BLaER1 treated with 17β-estradiol and CSF1 and Interleukin-3, amounts not matched to agents 10 nM and 100 nM (cell line): ENCODE data around the gene GP1BB.
A peak's percentile ranks its signal among the peaks of the same experiment; 100 is the strongest.

Experiments
- H3K27ac ChIP-seq, 11 experiments: shearing (Covaris generic); formaldehyde crosslinking; 2 replicates each; pipeline ENCODE4 v1.8.1; 2022
- H3K27me3 ChIP-seq, 11 experiments: shearing (Covaris generic); formaldehyde crosslinking; 2 replicates each; pipeline ENCODE4 v1.8.1; 2022
- H3K36me3 ChIP-seq, 11 experiments: shearing (Covaris generic); formaldehyde crosslinking; 2 replicates each; pipeline ENCODE4 v1.8.1; 2022
- H3K4me1 ChIP-seq, 10 experiments: shearing (Covaris generic); formaldehyde crosslinking; 2 replicates each; pipeline ENCODE4 v1.8.1; 2022
- H3K4me2 ChIP-seq, 11 experiments: shearing (Covaris generic); formaldehyde crosslinking; 2 replicates each; pipeline ENCODE4 v1.8.1; 2022
- H3K4me3 ChIP-seq, 10 experiments: shearing (Covaris generic); formaldehyde crosslinking; 2 replicates each; pipeline ENCODE4 v1.8.1; 2022
- H3K9ac ChIP-seq, 11 experiments: shearing (Covaris generic); formaldehyde crosslinking; 2 replicates each; pipeline ENCODE4 v1.8.1; 2022
- H3K9me3 ChIP-seq, 11 experiments: shearing (Covaris generic); formaldehyde crosslinking; replicated peaks in 1 of 11; 2 replicates each; pipeline ENCODE4 v1.8.1; 2022
- H4K20me1 ChIP-seq, 11 experiments: shearing (Covaris generic); formaldehyde crosslinking; 2 replicates each; pipeline ENCODE4 v1.8.1; 2022
- Cebpa-rat ChIP-seq, 11 experiments: shearing (Covaris generic); IDR thresholded peaks; 2 replicates each; pipeline ENCODE4 v1.8.1; 2022

Gene GP1BB

GRCh38 chr22:19746726-19747125 is 23.4 kb downstream of the GP1BB start:
- Histone ChIP-seq H3K4me1 (peaks cover 7 to 30% (median 20%) of the 10 kb centered on the region in 10 experiments; a peak in 18 of 20 replicates), H3K9me3 (no peaks in the 10 kb centered on the region), H3K9ac (no peak overlapping the region), H3K27ac (no peak overlapping the region), H3K4me3 (no peak overlapping the region), H3K27me3 (peaks cover 11 to 38% (median 27%) of the 10 kb centered on the region in 11 experiments; a peak in 20 of 22 replicates), H3K36me3 (no peaks in the 10 kb centered on the region), H3K4me2 (peak overlapping the region in 10 of 11 experiments; percentile 23 to 59 (median 44); a peak in 8 of 22 replicates), H4K20me1 (peaks cover 0 to 36% (median 0%) of the 10 kb centered on the region in 11 experiments; a peak in 4 of 22 replicates)
- no peak for TF ChIP-seq Cebpa-rat (IDR thresholded peaks at IDR 0.05)

- H3K27ac ChIP-seq: no peak overlapping the region
- no peaks in the 10 kb centered on the region for H3K9me3 ChIP-seq
- H3K4me2 ChIP-seq: no peak overlapping the region
- H4K20me1 ChIP-seq: peaks cover 0 to 42% (median 0%) of the 10 kb centered on the region in 11 experiments; a peak in 6 of 22 replicates
- H3K4me1 ChIP-seq: peaks cover 7 to 29% (median 18%) of the 10 kb centered on the region in 10 experiments; a peak in 18 of 20 replicates
- no peak overlapping the region for H3K9ac ChIP-seq
- peaks cover 19 to 46% (median 35%) of the 10 kb centered on the region in 11 experiments for H3K27me3 ChIP-seq
- TF ChIP-seq Cebpa-rat (IDR thresholded peaks at IDR 0.05): no peak
- no peak overlapping the region for H3K4me3 ChIP-seq
- no peaks in the 10 kb centered on the region for H3K36me3 ChIP-seq
Measured at GRCh38 chr22:19747551-19747950, 24.2 kb downstream of the GP1BB start.

GRCh38 chr22:19748139-19748538 is 24.8 kb downstream of the GP1BB start:
- no peak overlapping the region for H3K27ac ChIP-seq
- H3K9me3 ChIP-seq: no peaks in the 10 kb centered on the region
- peaks cover 0 to 42% (median 0%) of the 10 kb centered on the region in 11 experiments; a peak in 6 of 22 replicates for H4K20me1 ChIP-seq
- no peaks in the 10 kb centered on the region for H3K36me3 ChIP-seq
- no peak overlapping the region for H3K4me2 ChIP-seq
- H3K27me3 ChIP-seq: peaks cover 25 to 52% (median 41%) of the 10 kb centered on the region in 11 experiments
- no peak for TF ChIP-seq Cebpa-rat (IDR thresholded peaks at IDR 0.05)
- H3K4me1 ChIP-seq: peaks cover 7 to 23% (median 14%) of the 10 kb centered on the region in 10 experiments; a peak in 18 of 20 replicates
- no peak overlapping the region for H3K9ac ChIP-seq
- no peak overlapping the region for H3K4me3 ChIP-seq

GRCh38 chr22:19748991-19749664 is 25.8 kb downstream of the GP1BB start:
- Histone ChIP-seq H3K4me3 (no peak overlapping the region), H3K4me1 (peaks cover 7 to 21% (median 14%) of the 10 kb centered on the region in 10 experiments; a peak in 18 of 20 replicates), H3K9ac (no peak overlapping the region), H3K9me3 (no peaks in the 10 kb centered on the region), H4K20me1 (peaks cover 0 to 49% (median 7%) of the 10 kb centered on the region in 11 experiments; a peak in 9 of 22 replicates), H3K27me3 (peaks cover 35 to 62% (median 51%) of the 10 kb centered on the region in 11 experiments), H3K36me3 (no peaks in the 10 kb centered on the region), H3K27ac (no peak overlapping the region), H3K4me2 (peak overlapping the region in 4 of 11 experiments; percentile 0 to 24 (median 8); a peak in 3 of 22 replicates)
- no peak for TF ChIP-seq Cebpa-rat (IDR thresholded peaks at IDR 0.05)

- Histone ChIP-seq H4K20me1 (peaks cover 0 to 56% (median 14%) of the 10 kb centered on the region in 11 experiments; a peak in 12 of 22 replicates), H3K36me3 (no peaks in the 10 kb centered on the region), H3K4me1 (peaks cover 7 to 21% (median 14%) of the 10 kb centered on the region in 10 experiments; a peak in 18 of 20 replicates), H3K4me3 (no peak overlapping the region), H3K9me3 (no peaks in the 10 kb centered on the region), H3K9ac (no peak overlapping the region), H3K27me3 (peaks cover 42 to 69% (median 59%) of the 10 kb centered on the region in 11 experiments), H3K4me2 (no peak overlapping the region), H3K27ac (no peak overlapping the region)
- TF ChIP-seq Cebpa-rat (IDR thresholded peaks at IDR 0.05): no peak
Measured at GRCh38 chr22:19749876-19750275, 26.5 kb downstream of the GP1BB start.

- Histone ChIP-seq H3K27ac (no peak overlapping the region), H3K4me3 (no peak overlapping the region), H3K9me3 (no peaks in the 10 kb centered on the region), H4K20me1 (peaks cover 0 to 66% (median 18%) of the 10 kb centered on the region in 11 experiments; a peak in 16 of 22 replicates), H3K27me3 (peaks cover 52 to 79% (median 68%) of the 10 kb centered on the region in 11 experiments), H3K4me2 (no peak overlapping the region), H3K36me3 (no peaks in the 10 kb centered on the region), H3K9ac (no peak overlapping the region), H3K4me1 (peaks cover 5 to 18% (median 10%) of the 10 kb centered on the region in 10 experiments; a peak in 18 of 20 replicates)
- no peak for TF ChIP-seq Cebpa-rat (IDR thresholded peaks at IDR 0.05)
Measured at GRCh38 chr22:19750507-19751490, 27.5 kb downstream of the GP1BB start.

GRCh38 chr22:19751497-19752245 is 28.3 kb downstream of the GP1BB start:
- Histone ChIP-seq H3K9me3 (no peaks in the 10 kb centered on the region), H3K4me3 (no peak overlapping the region), H3K27me3 (peaks cover 60 to 87% (median 77%) of the 10 kb centered on the region in 11 experiments), H3K4me1 (peaks cover 0 to 15% (median 9%) of the 10 kb centered on the region in 10 experiments; a peak in 11 of 20 replicates), H3K36me3 (no peaks in the 10 kb centered on the region), H3K27ac (no peak overlapping the region), H4K20me1 (peaks cover 0 to 73% (median 27%) of the 10 kb centered on the region in 11 experiments; a peak in 16 of 22 replicates), H3K9ac (no peak overlapping the region), H3K4me2 (no peak overlapping the region)
- no peak for TF ChIP-seq Cebpa-rat (IDR thresholded peaks at IDR 0.05)
